ENCODE measurements around the gene FDPS. TPM values are rescaled to one million over a fixed set of nuclear protein-coding genes. Genes with fewer than 3 reads are reported as not detected.

The FDPS gene
- total and polyA plus RNA-seq, 2 donors (not counting 1 experiment from before 2014, with no cell fraction given) = 88.3 to 128 TPM

GRCh38 chr1:155325603-155325893 is 16.9 kb downstream of the FDPS start:
- intact Hi-C loops (cut with micrococcal nuclease) = loop anchor here (10.0 kb wide), 1 partner anchor 1179 kb away; the partner anchor contains the start of gene MEF2D
- Histone ChIP-seq H3K9me3 (ENCODE audit: control extremely low read depth in 1 of 3, control insufficient read depth in 2 of 3, insufficient read depth in 1 of 3, low read length in 2 of 3) (peaks cover 0 to 1% (median 0%) of the 10 kb centered on the region in 3 donors), H3K9ac (ENCODE audit: low read length) (no peak overlapping the region), H3K27me3 (replicated peaks in 1 of 4; ENCODE audit: control extremely low read depth in 1 of 4, control insufficient read depth in 3 of 4, insufficient read depth in 4 of 4, low read length in 3 of 4) (no peaks in the 10 kb centered on the region), H2AFZ (ENCODE audit: insufficient read depth, low read depth, low read length, poor library complexity, severe bottlenecking) (no peak overlapping the region), H3K4me1 (ENCODE audit: control insufficient read depth in 2 of 2, insufficient read depth in 2 of 2, low read length in 2 of 2) (peaks cover 13 to 29% of the 10 kb centered on the region in 2 donors), H3K4me3 (ENCODE audit: control extremely low read depth in 1 of 5, extremely low read depth in 1 of 5, insufficient read depth in 1 of 5, low read depth in 2 of 5, low read length in 4 of 5) (no peak overlapping the region), H3K79me2 (ENCODE audit: control insufficient read depth, insufficient read depth, low read length) (peaks cover 4% of the 10 kb centered on the region), H3K27ac (ENCODE audit: low read length in 2 of 2) (no peak overlapping the region), H3K4me2 (replicated peaks; ENCODE audit: low read depth, low read length, poor library complexity, severe bottlenecking) (peak overlapping the region; percentile 99), H3K36me3 (replicated peaks in 1 of 2; ENCODE audit: control extremely low read depth in 1 of 2, control insufficient read depth in 1 of 2, extremely low read depth in 1 of 2, insufficient read depth in 2 of 2, low read length in 1 of 2) (peaks cover 0 to 7% of the 10 kb centered on the region in 2 experiments), H4K20me1 (ENCODE audit: control insufficient read depth, insufficient read depth, low read length, poor library complexity, severe bottlenecking) (no peaks in the 10 kb centered on the region)
- H3K4me3 Mint-ChIP-seq = peak overlapping the region; percentile 57
- no peaks in the 10 kb centered on the region for H3K9me3 Mint-ChIP-seq (ENCODE audit: insufficient read depth)
- ATAC-seq (ENCODE audit: low read depth) = no peak
- H3K27me3 Mint-ChIP-seq = no peaks in the 10 kb centered on the region
- H3K4me1 Mint-ChIP-seq = peaks cover 17% of the 10 kb centered on the region
- H3K27ac Mint-ChIP-seq = peak overlapping the region; percentile 23
- ChIA-PET POLR2A (interaction anchor here (0.6 kb wide), 1 partner anchor 302 kb away, joined by 3 read pairs; no protein-coding TSS in a partner anchor), CTCF (interaction anchor here (3.0 to 6.5 kb wide), 2 partner anchors 74 to 178 kb away, joined by 9 to 128 read pairs; no protein-coding TSS in a partner anchor)
- WGBS (ENCODE audit: insufficient coverage) = 93% methylated on average over 6 of the region's 6 CpGs
- no peak for DNase-seq
- TF ChIP-seq EZH2 (IDR thresholded peaks at IDR 0.05; ENCODE audit: borderline replicate concordance, insufficient read depth, low read depth, low read length, poor library complexity, severe bottlenecking) = no peak
- TF ChIP-seq, protein P1, sequence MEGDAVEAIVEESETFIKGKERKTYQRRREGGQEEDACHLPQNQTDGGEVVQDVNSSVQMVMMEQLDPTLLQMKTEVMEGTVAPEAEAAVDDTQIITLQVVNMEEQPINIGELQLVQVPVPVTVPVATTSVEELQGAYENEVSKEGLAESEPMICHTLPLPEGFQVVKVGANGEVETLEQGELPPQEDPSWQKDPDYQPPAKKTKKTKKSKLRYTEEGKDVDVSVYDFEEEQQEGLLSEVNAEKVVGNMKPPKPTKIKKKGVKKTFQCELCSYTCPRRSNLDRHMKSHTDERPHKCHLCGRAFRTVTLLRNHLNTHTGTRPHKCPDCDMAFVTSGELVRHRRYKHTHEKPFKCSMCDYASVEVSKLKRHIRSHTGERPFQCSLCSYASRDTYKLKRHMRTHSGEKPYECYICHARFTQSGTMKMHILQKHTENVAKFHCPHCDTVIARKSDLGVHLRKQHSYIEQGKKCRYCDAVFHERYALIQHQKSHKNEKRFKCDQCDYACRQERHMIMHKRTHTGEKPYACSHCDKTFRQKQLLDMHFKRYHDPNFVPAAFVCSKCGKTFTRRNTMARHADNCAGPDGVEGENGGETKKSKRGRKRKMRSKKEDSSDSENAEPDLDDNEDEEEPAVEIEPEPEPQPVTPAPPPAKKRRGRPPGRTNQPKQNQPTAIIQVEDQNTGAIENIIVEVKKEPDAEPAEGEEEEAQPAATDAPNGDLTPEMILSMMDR (IDR thresholded peaks at IDR 0.05) = no peak

DNA sequence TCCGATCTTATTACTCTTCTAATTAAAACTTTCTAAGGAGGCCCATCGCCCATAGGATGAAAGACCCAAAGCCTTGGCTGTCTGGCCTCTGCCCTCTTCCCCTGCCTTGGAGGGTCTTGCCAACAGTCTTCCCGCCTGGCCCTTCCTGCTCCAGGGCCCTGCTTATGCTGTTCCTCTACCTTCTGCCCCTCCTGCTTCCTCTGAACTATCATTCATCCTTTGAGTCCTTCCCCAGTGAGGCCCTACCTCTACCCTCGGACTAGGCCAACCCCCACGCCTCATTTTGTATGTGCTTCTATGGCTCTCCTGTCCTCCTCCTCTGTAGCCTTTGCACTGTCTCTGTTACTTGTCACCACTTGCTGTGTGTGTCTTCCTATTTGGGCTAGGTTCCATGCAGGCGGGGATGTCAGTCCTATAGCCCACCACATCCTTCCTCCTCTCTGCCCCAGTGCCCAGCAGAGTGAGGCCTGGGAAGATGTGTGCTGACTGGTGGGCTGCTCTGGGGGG is 17.4 kb downstream of the FDPS start:
- Histone ChIP-seq H3K36me3 (replicated peaks in 1 of 2; ENCODE audit: control extremely low read depth in 1 of 2, control insufficient read depth in 1 of 2, extremely low read depth in 1 of 2, insufficient read depth in 2 of 2, low read length in 1 of 2) (peaks cover 0 to 11% of the 10 kb centered on the region in 2 experiments), H3K9me3 (ENCODE audit: control extremely low read depth in 1 of 3, control insufficient read depth in 2 of 3, insufficient read depth in 1 of 3, low read length in 2 of 3) (no peaks in the 10 kb centered on the region), H3K4me2 (replicated peaks; ENCODE audit: low read depth, low read length, poor library complexity, severe bottlenecking) (no peak overlapping the region), H3K4me1 (ENCODE audit: control insufficient read depth in 2 of 2, insufficient read depth in 2 of 2, low read length in 2 of 2) (peaks cover 7 to 24% of the 10 kb centered on the region in 2 donors), H2AFZ (ENCODE audit: insufficient read depth, low read depth, low read length, poor library complexity, severe bottlenecking) (no peak overlapping the region), H3K4me3 (ENCODE audit: control extremely low read depth in 1 of 5, extremely low read depth in 1 of 5, insufficient read depth in 1 of 5, low read depth in 2 of 5, low read length in 4 of 5) (no peak overlapping the region), H3K27me3 (replicated peaks in 1 of 4; ENCODE audit: control extremely low read depth in 1 of 4, control insufficient read depth in 3 of 4, insufficient read depth in 4 of 4, low read length in 3 of 4) (no peaks in the 10 kb centered on the region), H3K9ac (ENCODE audit: low read length) (no peak overlapping the region), H3K27ac (ENCODE audit: low read length in 2 of 2) (peak overlapping the region in 1 of 2 donors; percentile 12), H3K79me2 (ENCODE audit: control insufficient read depth, insufficient read depth, low read length) (peaks cover 4% of the 10 kb centered on the region), H4K20me1 (ENCODE audit: control insufficient read depth, insufficient read depth, low read length, poor library complexity, severe bottlenecking) (no peaks in the 10 kb centered on the region)
- ATAC-seq (ENCODE audit: low read depth) = no peak
- ChIA-PET CTCF (interaction anchor here (0.6 to 1.0 kb wide), 3 partner anchors 13 to 122 kb away, joined by 3 read pairs; no protein-coding TSS in a partner anchor), POLR2A (interaction anchor here (0.6 kb wide), 1 partner anchor 302 kb away, joined by 3 read pairs; no protein-coding TSS in a partner anchor)
- Mint-ChIP-seq H3K4me3 (peak overlapping the region; percentile 57), H3K27ac (peak overlapping the region; percentile 23), H3K27me3 (no peaks in the 10 kb centered on the region), H3K4me1 (peaks cover 12% of the 10 kb centered on the region), H3K9me3 (ENCODE audit: insufficient read depth) (no peaks in the 10 kb centered on the region)
- DNase-seq = peak; percentile 34
- TF ChIP-seq EZH2 (IDR thresholded peaks at IDR 0.05; ENCODE audit: borderline replicate concordance, insufficient read depth, low read depth, low read length, poor library complexity, severe bottlenecking) = no peak
- TF ChIP-seq, protein P1 (IDR thresholded peaks at IDR 0.05) = no peak
- 93% methylated on average over 5 of the region's 6 CpGs for WGBS (ENCODE audit: insufficient coverage)
- intact Hi-C loops (cut with micrococcal nuclease) = loop anchor here (10.0 kb wide), 1 partner anchor 1179 kb away; the partner anchor contains the start of gene MEF2D
